PFSK-1 (cell line): ENCODE results near the gene FAM217B.

Experiments
- POLR2AphosphoS5 ChIP-seq: IDR thresholded peaks from 2 replicates; pipeline ENCODE4 v1.6.1; 2012; ENCODE audit warnings: low read depth, mild to moderate bottlenecking, control low read depth, low read length, moderate library complexity
- SIN3A ChIP-seq: IDR thresholded peaks from 2 replicates; pipeline ENCODE4 v1.6.1; 2012; ENCODE audit warnings: mild to moderate bottlenecking, low read length, moderate library complexity, borderline replicate concordance; ENCODE audit not compliant: insufficient read depth
- TAF1 ChIP-seq: IDR thresholded peaks from 2 replicates; pipeline ENCODE4 v1.6.1; 2012; ENCODE audit warnings: low read length, control low read depth, borderline replicate concordance; ENCODE audit not compliant: insufficient read depth
- TF ChIP-seq, protein P1 (sequence below), 2 experiments: IDR thresholded peaks; 2 replicates each; pipeline versions ENCODE4 v1.6.1 to v1.8.0; 2011 to 2012; ENCODE audit warnings: low read depth in 2 of 2, low read length in 2 of 2, control low read depth in 1 of 2, inconsistent platforms in 1 of 2, mild to moderate bottlenecking in 1 of 2, moderate library complexity in 1 of 2; ENCODE audit not compliant: insufficient read depth in 1 of 2

DNA sequence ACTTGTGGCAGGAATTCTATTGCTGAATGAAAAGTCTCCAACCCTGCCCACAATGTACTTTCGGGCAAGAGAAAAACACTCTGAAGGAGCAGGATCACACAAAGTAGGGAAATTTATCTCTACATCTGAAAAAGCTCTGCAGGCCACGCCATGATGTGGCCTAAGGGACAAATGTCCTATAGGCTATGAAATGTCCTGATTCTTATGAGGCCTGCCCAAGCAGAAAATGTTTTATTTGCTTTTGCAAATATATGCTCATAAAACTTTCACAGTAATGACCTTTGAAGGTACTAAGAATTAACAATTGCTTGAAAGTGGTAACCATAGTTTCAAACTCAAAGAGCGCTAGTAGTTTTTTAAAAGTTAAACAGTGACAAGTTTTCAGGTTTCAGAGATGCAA, 37.7 kb upstream of the FAM217B start:
- TF ChIP-seq SIN3A (no peak), POLR2AphosphoS5 (no peak), TAF1 (no peak)
- TF ChIP-seq, protein P1, sequence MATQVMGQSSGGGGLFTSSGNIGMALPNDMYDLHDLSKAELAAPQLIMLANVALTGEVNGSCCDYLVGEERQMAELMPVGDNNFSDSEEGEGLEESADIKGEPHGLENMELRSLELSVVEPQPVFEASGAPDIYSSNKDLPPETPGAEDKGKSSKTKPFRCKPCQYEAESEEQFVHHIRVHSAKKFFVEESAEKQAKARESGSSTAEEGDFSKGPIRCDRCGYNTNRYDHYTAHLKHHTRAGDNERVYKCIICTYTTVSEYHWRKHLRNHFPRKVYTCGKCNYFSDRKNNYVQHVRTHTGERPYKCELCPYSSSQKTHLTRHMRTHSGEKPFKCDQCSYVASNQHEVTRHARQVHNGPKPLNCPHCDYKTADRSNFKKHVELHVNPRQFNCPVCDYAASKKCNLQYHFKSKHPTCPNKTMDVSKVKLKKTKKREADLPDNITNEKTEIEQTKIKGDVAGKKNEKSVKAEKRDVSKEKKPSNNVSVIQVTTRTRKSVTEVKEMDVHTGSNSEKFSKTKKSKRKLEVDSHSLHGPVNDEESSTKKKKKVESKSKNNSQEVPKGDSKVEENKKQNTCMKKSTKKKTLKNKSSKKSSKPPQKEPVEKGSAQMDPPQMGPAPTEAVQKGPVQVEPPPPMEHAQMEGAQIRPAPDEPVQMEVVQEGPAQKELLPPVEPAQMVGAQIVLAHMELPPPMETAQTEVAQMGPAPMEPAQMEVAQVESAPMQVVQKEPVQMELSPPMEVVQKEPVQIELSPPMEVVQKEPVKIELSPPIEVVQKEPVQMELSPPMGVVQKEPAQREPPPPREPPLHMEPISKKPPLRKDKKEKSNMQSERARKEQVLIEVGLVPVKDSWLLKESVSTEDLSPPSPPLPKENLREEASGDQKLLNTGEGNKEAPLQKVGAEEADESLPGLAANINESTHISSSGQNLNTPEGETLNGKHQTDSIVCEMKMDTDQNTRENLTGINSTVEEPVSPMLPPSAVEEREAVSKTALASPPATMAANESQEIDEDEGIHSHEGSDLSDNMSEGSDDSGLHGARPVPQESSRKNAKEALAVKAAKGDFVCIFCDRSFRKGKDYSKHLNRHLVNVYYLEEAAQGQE (IDR thresholded peaks at IDR 0.05; ENCODE audit: insufficient read depth in 1 of 2, low read depth in 2 of 2, low read length in 2 of 2), result no peak
